ENCODE measurements around the gene MSANTD2.

DNA sequence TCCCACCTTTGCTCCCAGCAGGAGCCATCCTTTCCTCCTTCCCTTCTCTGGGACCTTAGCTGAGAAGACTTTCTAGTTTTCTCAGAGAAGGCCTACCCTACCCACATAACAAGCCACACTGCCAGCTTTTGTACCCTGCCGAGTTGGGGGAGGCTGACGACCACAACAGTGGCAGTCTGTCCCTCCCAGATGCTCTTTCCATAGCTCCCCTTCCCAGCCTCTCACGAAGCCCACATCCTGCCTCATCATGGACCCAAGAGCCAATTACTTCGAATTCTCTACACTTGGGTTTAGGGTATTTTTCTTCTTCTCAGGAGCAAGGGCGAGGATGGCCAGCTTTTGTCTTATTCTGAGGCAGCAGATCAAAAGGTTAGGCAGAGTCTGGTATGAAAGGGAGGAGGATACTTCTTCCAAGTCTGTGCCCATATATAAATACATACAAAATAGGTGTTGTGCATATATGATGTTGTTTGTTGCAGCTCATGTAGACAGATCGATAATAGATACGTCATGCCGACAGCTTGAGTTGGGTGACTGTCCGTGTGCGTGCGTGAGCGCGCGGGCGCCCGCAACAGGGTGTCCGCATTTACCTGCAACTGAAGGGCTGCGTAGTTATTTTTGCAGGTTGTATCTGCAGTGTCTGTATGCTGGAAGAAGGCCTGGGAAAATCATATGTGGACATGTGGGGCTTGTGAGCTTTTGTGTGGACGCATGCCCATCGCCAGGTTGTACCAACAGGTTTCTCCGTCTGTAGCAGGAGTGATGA is 61.3 kb downstream of the MSANTD2 start:
- TF ChIP-seq NFIC (IDR thresholded peaks at IDR 0.05) (no peak), EP300 (IDR thresholded peaks at IDR 0.05; ENCODE audit: borderline replicate concordance) (no peak), TAF1 (IDR thresholded peaks at IDR 0.05; ENCODE audit: low read depth) (no peak), RAD21 (IDR thresholded peaks at IDR 0.05; ENCODE audit: low read depth) (no peak), YY1 (IDR thresholded peaks at IDR 0.05; ENCODE audit: low read depth) (no peak)
- TF ChIP-seq, protein P1, sequence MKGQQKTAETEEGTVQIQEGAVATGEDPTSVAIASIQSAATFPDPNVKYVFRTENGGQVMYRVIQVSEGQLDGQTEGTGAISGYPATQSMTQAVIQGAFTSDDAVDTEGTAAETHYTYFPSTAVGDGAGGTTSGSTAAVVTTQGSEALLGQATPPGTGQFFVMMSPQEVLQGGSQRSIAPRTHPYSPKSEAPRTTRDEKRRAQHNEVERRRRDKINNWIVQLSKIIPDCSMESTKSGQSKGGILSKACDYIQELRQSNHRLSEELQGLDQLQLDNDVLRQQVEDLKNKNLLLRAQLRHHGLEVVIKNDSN (IDR thresholded peaks at IDR 0.05): no peak
- TF ChIP-seq, protein P2, sequence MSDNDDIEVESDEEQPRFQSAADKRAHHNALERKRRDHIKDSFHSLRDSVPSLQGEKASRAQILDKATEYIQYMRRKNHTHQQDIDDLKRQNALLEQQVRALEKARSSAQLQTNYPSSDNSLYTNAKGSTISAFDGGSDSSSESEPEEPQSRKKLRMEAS (IDR thresholded peaks at IDR 0.05): no peak
- TF ChIP-seq, protein P3, sequence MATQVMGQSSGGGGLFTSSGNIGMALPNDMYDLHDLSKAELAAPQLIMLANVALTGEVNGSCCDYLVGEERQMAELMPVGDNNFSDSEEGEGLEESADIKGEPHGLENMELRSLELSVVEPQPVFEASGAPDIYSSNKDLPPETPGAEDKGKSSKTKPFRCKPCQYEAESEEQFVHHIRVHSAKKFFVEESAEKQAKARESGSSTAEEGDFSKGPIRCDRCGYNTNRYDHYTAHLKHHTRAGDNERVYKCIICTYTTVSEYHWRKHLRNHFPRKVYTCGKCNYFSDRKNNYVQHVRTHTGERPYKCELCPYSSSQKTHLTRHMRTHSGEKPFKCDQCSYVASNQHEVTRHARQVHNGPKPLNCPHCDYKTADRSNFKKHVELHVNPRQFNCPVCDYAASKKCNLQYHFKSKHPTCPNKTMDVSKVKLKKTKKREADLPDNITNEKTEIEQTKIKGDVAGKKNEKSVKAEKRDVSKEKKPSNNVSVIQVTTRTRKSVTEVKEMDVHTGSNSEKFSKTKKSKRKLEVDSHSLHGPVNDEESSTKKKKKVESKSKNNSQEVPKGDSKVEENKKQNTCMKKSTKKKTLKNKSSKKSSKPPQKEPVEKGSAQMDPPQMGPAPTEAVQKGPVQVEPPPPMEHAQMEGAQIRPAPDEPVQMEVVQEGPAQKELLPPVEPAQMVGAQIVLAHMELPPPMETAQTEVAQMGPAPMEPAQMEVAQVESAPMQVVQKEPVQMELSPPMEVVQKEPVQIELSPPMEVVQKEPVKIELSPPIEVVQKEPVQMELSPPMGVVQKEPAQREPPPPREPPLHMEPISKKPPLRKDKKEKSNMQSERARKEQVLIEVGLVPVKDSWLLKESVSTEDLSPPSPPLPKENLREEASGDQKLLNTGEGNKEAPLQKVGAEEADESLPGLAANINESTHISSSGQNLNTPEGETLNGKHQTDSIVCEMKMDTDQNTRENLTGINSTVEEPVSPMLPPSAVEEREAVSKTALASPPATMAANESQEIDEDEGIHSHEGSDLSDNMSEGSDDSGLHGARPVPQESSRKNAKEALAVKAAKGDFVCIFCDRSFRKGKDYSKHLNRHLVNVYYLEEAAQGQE (IDR thresholded peaks at IDR 0.05; ENCODE audit: low read depth): no peak
